ENCODE measurements around the gene MCUB.

DNA sequence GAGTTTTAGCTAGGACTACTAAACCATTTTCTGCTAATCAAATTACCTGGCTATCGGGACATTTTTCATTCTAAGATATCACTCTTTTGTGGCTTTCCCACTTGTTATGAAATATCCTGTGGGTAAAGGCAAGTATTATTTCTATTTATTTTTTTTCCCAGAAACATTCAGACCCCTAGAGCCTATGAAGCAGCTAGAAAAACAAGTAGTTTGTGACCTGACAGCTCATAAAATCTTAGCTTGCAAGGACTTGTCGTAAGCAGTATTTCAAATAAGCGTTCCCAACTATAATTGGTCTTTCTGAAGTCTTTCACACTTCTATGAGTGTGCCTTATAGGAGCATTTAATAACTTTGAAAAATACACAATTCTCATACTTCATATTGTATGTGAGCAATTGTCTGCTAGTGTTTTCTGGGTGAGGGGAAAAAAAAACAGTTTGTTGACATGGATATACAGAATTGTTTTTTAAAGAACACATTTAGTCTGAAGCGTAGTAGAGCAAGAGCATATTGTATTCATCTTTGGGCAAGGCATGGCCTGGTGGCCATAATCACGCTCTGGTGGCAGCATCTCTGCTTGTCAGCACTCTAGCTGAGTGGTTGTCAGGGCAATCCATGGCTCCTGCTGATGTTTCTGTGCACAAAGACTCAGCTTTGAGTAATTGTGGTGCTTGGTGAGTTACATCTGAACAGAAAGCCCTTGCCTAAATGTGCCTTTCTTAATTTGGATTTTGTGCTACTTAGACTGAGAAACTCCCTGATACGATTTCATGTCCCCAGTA, 2.6 kb downstream of the MCUB start:
- TF ChIP-seq, protein P1, sequence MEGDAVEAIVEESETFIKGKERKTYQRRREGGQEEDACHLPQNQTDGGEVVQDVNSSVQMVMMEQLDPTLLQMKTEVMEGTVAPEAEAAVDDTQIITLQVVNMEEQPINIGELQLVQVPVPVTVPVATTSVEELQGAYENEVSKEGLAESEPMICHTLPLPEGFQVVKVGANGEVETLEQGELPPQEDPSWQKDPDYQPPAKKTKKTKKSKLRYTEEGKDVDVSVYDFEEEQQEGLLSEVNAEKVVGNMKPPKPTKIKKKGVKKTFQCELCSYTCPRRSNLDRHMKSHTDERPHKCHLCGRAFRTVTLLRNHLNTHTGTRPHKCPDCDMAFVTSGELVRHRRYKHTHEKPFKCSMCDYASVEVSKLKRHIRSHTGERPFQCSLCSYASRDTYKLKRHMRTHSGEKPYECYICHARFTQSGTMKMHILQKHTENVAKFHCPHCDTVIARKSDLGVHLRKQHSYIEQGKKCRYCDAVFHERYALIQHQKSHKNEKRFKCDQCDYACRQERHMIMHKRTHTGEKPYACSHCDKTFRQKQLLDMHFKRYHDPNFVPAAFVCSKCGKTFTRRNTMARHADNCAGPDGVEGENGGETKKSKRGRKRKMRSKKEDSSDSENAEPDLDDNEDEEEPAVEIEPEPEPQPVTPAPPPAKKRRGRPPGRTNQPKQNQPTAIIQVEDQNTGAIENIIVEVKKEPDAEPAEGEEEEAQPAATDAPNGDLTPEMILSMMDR (IDR thresholded peaks at IDR 0.05): no peak
- no peak for TF ChIP-seq POLR2AphosphoS5 (IDR thresholded peaks at IDR 0.05)

Measured in prostate gland (tissue), 2 donors.